Measurements from ENCODE around the gene RASL10B. TPM values are rescaled to one million over a fixed set of nuclear protein-coding genes. Genes with fewer than 3 reads are reported as not detected.

Gene RASL10B
- total and polyA plus RNA-seq, 10 of the 15 experiments (the other 5 are each of a cell fraction or from before 2014, with no cell fraction given): not detected

- H3K27me3 ChIP-seq (replicated peaks in 1 of 2; ENCODE audit: control insufficient read depth in 2 of 2, insufficient read depth in 2 of 2, low read length in 1 of 2): peaks cover 2 to 6% of the 10 kb centered on the region in 2 experiments; a peak in 3 of 4 replicates
- H3K9ac ChIP-seq (ENCODE audit: control insufficient read depth, insufficient read depth, low read length): no peak overlapping the region
- H3K27ac ChIP-seq (ENCODE audit: control insufficient read depth, insufficient read depth): no peak overlapping the region
- DNase-seq (ENCODE audit: low read depth, low spot score): no peak
- H4K20me1 ChIP-seq (ENCODE audit: control insufficient read depth, insufficient read depth): no peaks in the 10 kb centered on the region
- no peaks in the 10 kb centered on the region for H3K4me1 ChIP-seq (ENCODE audit: control insufficient read depth, insufficient read depth, low read length)
- intact Hi-C loops (cut with micrococcal nuclease; ENCODE audit: unreplicated experiment): no loop called here
- BruUV-seq (replicated peaks): no TSS peak
- no peak overlapping the region for H2AFZ ChIP-seq (ENCODE audit: control insufficient read depth, low read depth, low read length)
- no peak overlapping the region for H3K4me3 ChIP-seq
- 77% methylated on average over 10 of the region's 10 CpGs for WGBS (ENCODE audit: insufficient coverage, insufficient replicate concordance, low lambda C conversion rate, missing lambda C conversion rate)
- ChIA-PET POLR2A (no interaction called here), RAD21 (ENCODE audit: unreplicated experiment) (interaction anchor here (1.0 to 4.5 kb wide), 2 partner anchors 138 to 196 kb away, joined by 5 to 55 read pairs; no protein-coding TSS in a partner anchor), SMC1A (ENCODE audit: uncharacterized antibody, unreplicated experiment) (interaction anchor here (0.6 kb wide), 1 partner anchor 115 kb away, joined by 3 read pairs; no protein-coding TSS in a partner anchor), CTCF (interaction anchor here (2.3 kb wide), 1 partner anchor 137 kb away, joined by 9 read pairs; no protein-coding TSS in a partner anchor)
- H3K4me2 ChIP-seq (ENCODE audit: control insufficient read depth, insufficient read depth): no peak overlapping the region
- H3K9me3 ChIP-seq (replicated peaks; ENCODE audit: control insufficient read depth, insufficient read depth, low read length): no peaks in the 10 kb centered on the region
- H3K36me3 ChIP-seq (ENCODE audit: control insufficient read depth in 2 of 2, insufficient read depth in 2 of 2, low read length in 1 of 2): no peaks in the 10 kb centered on the region
- no peaks in the 10 kb centered on the region for H3K79me2 ChIP-seq (ENCODE audit: control insufficient read depth, insufficient read depth, low read length)
- TF ChIP-seq IRF3 (IDR thresholded peaks at IDR 0.05): no peak
- TF ChIP-seq CHD4 (IDR thresholded peaks at IDR 0.05): no peak
- TF ChIP-seq USF2 (IDR thresholded peaks at IDR 0.05; ENCODE audit: borderline replicate concordance, low read depth, low read length): no peak
- no peak for TF ChIP-seq POLR2AphosphoS5 (IDR thresholded peaks at IDR 0.05; ENCODE audit: low read length)
- TF ChIP-seq HDGF (IDR thresholded peaks at IDR 0.05): no peak
- TF ChIP-seq ZBTB33 (IDR thresholded peaks at IDR 0.05): no peak
- TF ChIP-seq STAT3 (IDR thresholded peaks at IDR 0.05; ENCODE audit: low read depth, low read length): no peak
- TF ChIP-seq PRDM15 (CRISPR knock-in tag; IDR thresholded peaks at IDR 0.05): no peak
- no peak for TF ChIP-seq PAX8 (IDR thresholded peaks at IDR 0.05)
- no peak for TF ChIP-seq HDAC2 (IDR thresholded peaks at IDR 0.05)
- no peak for TF ChIP-seq CBX3 (IDR thresholded peaks at IDR 0.05; ENCODE audit: borderline replicate concordance, low read depth)
- TF ChIP-seq MTA3 (IDR thresholded peaks at IDR 0.05; ENCODE audit: borderline replicate concordance, low read length): no peak
- no peak for TF ChIP-seq KDM1A (IDR thresholded peaks at IDR 0.05; ENCODE audit: borderline replicate concordance)
- no peak for TF ChIP-seq MXI1 (IDR thresholded peaks at IDR 0.05; ENCODE audit: low read depth, low read length)
- in situ Hi-C loops (cut with MboI): no loop called here
- no peak for FAIRE-seq
- no peak for ATAC-seq
These were observed 19.3 kb downstream of the RASL10B start for GRCh38 chr17:35750526-35751395.

Measured in GM12878 (cell line).